Activated CD4-positive, alpha-beta T cell treated with anti-CD3 and anti-CD28 coated beads, Interleukin-2, amount 50 U/mL, for 24 hours (primary cell): Measurements from ENCODE around the gene DAZAP1.

Source experiments
- DNase-seq, 2 donors: peaks; one replicate each; pipeline ENCODE4 v3.0.0-alpha.2; 2020; ENCODE audit warnings: low read depth in 1 of 2, low spot score in 1 of 2

The DAZAP1 gene

GRCh38 chr19:1455336-1456120 lies 48.1 kb downstream of the DAZAP1 start:
- DNase-seq: no peak

- DNase-seq: no peak
These were observed 48.9 kb downstream of the DAZAP1 start for GRCh38 chr19:1456121-1456900.

- no peak for DNase-seq
These were observed 49.8 kb downstream of the DAZAP1 start for GRCh38 chr19:1457031-1457739.

GRCh38 chr19:1457892-1458291 lies 50.5 kb downstream of the DAZAP1 start:
- DNase-seq: no peak

- no peak for DNase-seq
These were observed 52.1 kb downstream of the DAZAP1 start for GRCh38 chr19:1459479-1459878.

GRCh38 chr19:1460033-1460995 lies 52.9 kb downstream of the DAZAP1 start:
- DNase-seq: no peak

- no peak for DNase-seq
These were observed 54.5 kb downstream of the DAZAP1 start for GRCh38 chr19:1461862-1462261.

GRCh38 chr19:1465191-1466016 lies 58.0 kb downstream of the DAZAP1 start:
- DNase-seq: no peak

GRCh38 chr19:1466018-1466460 lies 58.7 kb downstream of the DAZAP1 start:
- DNase-seq: no peak

- no peak for DNase-seq
These were observed 59.3 kb downstream of the DAZAP1 start for GRCh38 chr19:1466461-1467214.

GRCh38 chr19:1467215-1467489 lies 59.8 kb downstream of the DAZAP1 start:
- no peak for DNase-seq

GRCh38 chr19:1467490-1468273 lies 60.3 kb downstream of the DAZAP1 start:
- DNase-seq: no peak

- no peak for DNase-seq
These were observed 61.0 kb downstream of the DAZAP1 start for GRCh38 chr19:1468274-1468820.

GRCh38 chr19:1468821-1469254 lies 61.5 kb downstream of the DAZAP1 start:
- no peak for DNase-seq

GRCh38 chr19:1469255-1470054 lies 62.1 kb downstream of the DAZAP1 start:
- DNase-seq: no peak

GRCh38 chr19:1470055-1470304 lies 62.6 kb downstream of the DAZAP1 start:
- DNase-seq: no peak

GRCh38 chr19:1470305-1471009 lies 63.1 kb downstream of the DAZAP1 start:
- DNase-seq: peak in 1 of 2 donors; percentile 59
